ENCODE results near the gene CTNNA3. TPM values are rescaled to one million over a fixed set of nuclear protein-coding genes. Genes with fewer than 3 reads are reported as not detected.
A peak's percentile ranks its signal among the peaks of the same experiment; 100 is the strongest.

CTNNA3 gene
- total and polyA plus RNA-seq, 2 of the 4 experiments (the other 2 are of a cell fraction) = 0.19 to 0.90 TPM

- Histone ChIP-seq H3K27me3 (ENCODE audit: control insufficient read depth, insufficient read depth, low read length) (no peaks in the 10 kb centered on the region), H3K14ac (replicated peaks; ENCODE audit: low read depth, low read length) (no peak overlapping the region), H2BK120ac (ENCODE audit: low read depth, low read length) (no peak overlapping the region), H3K56ac (ENCODE audit: extremely low read depth, insufficient read depth, low read length) (no peak overlapping the region), H3K79me1 (ENCODE audit: low read depth in 1 of 2, low read length in 2 of 2) (no peaks in the 10 kb centered on the region), H3K18ac (ENCODE audit: low read depth, low read length) (no peak overlapping the region), H4K5ac (ENCODE audit: low read depth, low read length) (no peak overlapping the region), H2BK20ac (ENCODE audit: low read depth, low read length) (no peak overlapping the region), H2AK9ac (replicated peaks; ENCODE audit: low read depth, low read length, poor library complexity) (no peak overlapping the region), H3K9me3 (ENCODE audit: control insufficient read depth, insufficient read depth, low read length) (no peaks in the 10 kb centered on the region), H2BK15ac (ENCODE audit: low read depth, low read length) (no peak overlapping the region), H3K4ac (ENCODE audit: low read depth, low read length) (no peak overlapping the region), H3K4me1 (ENCODE audit: control insufficient read depth, insufficient read depth, low read length) (no peaks in the 10 kb centered on the region), H3K4me2 (ENCODE audit: low read depth, low read length) (no peak overlapping the region), H3K36me3 (ENCODE audit: control insufficient read depth, insufficient read depth, low read length) (no peaks in the 10 kb centered on the region), H4K20me1 (ENCODE audit: insufficient read depth, low read length) (no peaks in the 10 kb centered on the region), H3K27ac (ENCODE audit: insufficient read depth, low read length) (no peak overlapping the region), H3K9me1 (ENCODE audit: insufficient read depth, low read length) (no peaks in the 10 kb centered on the region), H3K9ac (ENCODE audit: low read depth, low read length) (no peak overlapping the region), H2AK5ac (ENCODE audit: low read depth, low read length) (no peak overlapping the region), H4K91ac (ENCODE audit: insufficient read depth, low read depth, low read length) (no peak overlapping the region), H3K4me3 (ENCODE audit: insufficient read depth, low read depth, low read length) (no peak overlapping the region), H4K8ac (ENCODE audit: low read depth in 2 of 2, low read length in 2 of 2) (no peak overlapping the region), H2AFZ (replicated peaks; ENCODE audit: low read length, poor library complexity) (no peak overlapping the region), H3K23ac (ENCODE audit: low read depth, low read length) (no peak overlapping the region), H2BK5ac (ENCODE audit: low read depth, low read length, poor library complexity, severe bottlenecking) (no peak overlapping the region)
- in situ Hi-C loops (cut with MboI; ENCODE audit: low sequenced_read_pairs) = loop anchor here (25.0 kb wide), 1 partner anchor 578 kb away; no protein-coding TSS in a partner anchor
- no TSS peak for BruUV-seq (replicated peaks)
- ChIA-PET POLR2A (ENCODE audit: unreplicated experiment) (no interaction called here), CTCF (interaction anchor here (0.6 to 1.3 kb wide), 3 partner anchors 9 to 844 kb away, joined by 3 to 9 read pairs (median 3); partner anchors contain the start of gene LRRTM3)
- dilution Hi-C loops (cut with HindIII; ENCODE audit: low sequenced_read_pairs, unreplicated experiment) = no loop called here
- ATAC-seq (ENCODE audit: low read depth) = no peak
- TF ChIP-seq MAFK (IDR thresholded peaks at IDR 0.05; ENCODE audit: low read depth, low read length) (peak; percentile 92), POLR2A (IDR thresholded peaks at IDR 0.05; ENCODE audit: low read depth, low read length) (no peak), CEBPB (IDR thresholded peaks at IDR 0.05; ENCODE audit: low read depth, low read length) (no peak)
- no peak for DNase-seq
- intact Hi-C loops (cut with micrococcal nuclease) = no loop called here
Measured at GRCh38 chr10:66934711-66935110, 761.3 kb downstream of the CTNNA3 start.
